Uterus (tissue), 4 donors: ENCODE data around the gene FOLR3. TPM values are rescaled to one million over a fixed set of nuclear protein-coding genes. Genes with fewer than 3 reads are reported as not detected.

Experiments used
- DNase-seq, 2 donors: peaks; one replicate each; pipeline ENCODE4 v3.0.0-alpha.2; 2019 to 2020
- H3K27ac ChIP-seq, 2 donors: fragments of 200-600 bp; sonication (generic); 1 replicate in 1 of 2; 2 replicates in 1 of 2; pipeline ENCODE4 v1.5.1; 2016 to 2018
- H3K27me3 ChIP-seq, 2 donors: fragments of 200-600 bp; sonication (generic); one replicate each; pipeline ENCODE4 v1.5.1; 2018 to 2019; ENCODE audit warnings: control low read depth in 1 of 2
- H3K36me3 ChIP-seq, 2 donors: fragments of 200-600 bp; sonication (generic); one replicate each; pipeline ENCODE4 v1.5.1; 2019; ENCODE audit warnings: control low read depth in 1 of 2
- H3K4me1 ChIP-seq, 2 donors: fragments of 200-600 bp; sonication (generic); one replicate each; pipeline ENCODE4 v1.5.1; 2018 to 2019; ENCODE audit warnings: control low read depth in 1 of 2
- H3K4me3 ChIP-seq, 2 donors: fragments of 200-600 bp; sonication (generic); 1 replicate in 1 of 2; 2 replicates in 1 of 2; pipeline ENCODE4 v1.5.1; 2018 to 2019; ENCODE audit warnings: mild to moderate bottlenecking in 1 of 2
- H3K9me3 ChIP-seq, 2 donors: fragments of 200-600 bp; sonication (generic); one replicate each; pipeline ENCODE4 v1.5.1; 2019; ENCODE audit warnings: control low read depth in 1 of 2
- CTCF ChIP-seq, 4 experiments: fragments of 200-600 bp in 2 of 4; fragments of 450-650 bp in 2 of 4; sonication (generic) in 2 of 4; IDR thresholded peaks; one replicate each; pipeline ENCODE4 v1.5.1; 2016 to 2019; ENCODE audit warnings: antibody characterized with exemption in 4 of 4, mild to moderate bottlenecking in 2 of 4, moderate library complexity in 1 of 4
- POLR2A ChIP-seq, 2 donors: fragments of 450-650 bp; IDR thresholded peaks; one replicate each; pipeline ENCODE4 v1.6.1; 2016; ENCODE audit warnings: antibody characterized with exemption in 2 of 2, mild to moderate bottlenecking in 1 of 2, moderate library complexity in 1 of 2
- intact Hi-C: fragments of 100-400 bp; cut with DNase I; formaldehyde crosslinking; loops from one replicate; pipeline ENCODE4 v1.15.1; 2023; ENCODE audit warnings: low total_unique reads
- total RNA-seq, 4 donors: library from RNA; depleted of rRNA in 3 of 4; stranded (reverse); fragments of >200 nt in 3 of 4; gene quantifications; one replicate each; pipeline versions ENCODE4 v1.1.0 to v1.2.4, GENCODE V29; 2014 to 2023
- donor health status: DM: yes; HTN: yes; CAD: no.

The FOLR3 gene
- total RNA-seq, 4 donors from 2014 or later = not detected

- Histone ChIP-seq H3K27ac (no peak overlapping the region), H3K9me3 (no peaks in the 10 kb centered on the region), H3K27me3 (no peaks in the 10 kb centered on the region), H3K36me3 (no peaks in the 10 kb centered on the region), H3K4me3 (no peak overlapping the region), H3K4me1 (peaks cover 0 to 11% of the 10 kb centered on the region in 2 donors)
- intact Hi-C loops = no loop called here
- no peak for TF ChIP-seq POLR2A (IDR thresholded peaks at IDR 0.05)
- no peak for DNase-seq
Observed at GRCh38 chr11:72100462-72100861, 35.1 kb upstream of the FOLR3 start.

DNA sequence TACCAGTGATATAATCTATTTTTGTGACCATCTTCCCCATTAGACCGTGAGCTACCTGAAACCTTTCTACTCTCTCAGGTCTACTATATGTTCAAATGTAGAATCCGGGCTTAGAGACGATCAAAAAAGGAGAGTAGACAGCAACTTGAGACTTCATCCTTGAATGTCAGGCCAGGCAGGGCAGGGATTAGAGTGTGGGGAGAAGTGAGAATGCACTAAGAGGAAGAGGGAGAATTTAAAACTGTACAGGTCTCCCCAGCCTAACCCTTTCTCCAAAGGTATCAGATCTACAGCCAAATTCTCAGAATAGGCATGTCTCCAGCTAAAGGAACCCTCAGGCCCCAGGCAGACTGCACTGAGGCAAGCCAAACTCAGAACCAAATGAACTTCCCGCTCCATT, 33.4 kb upstream of the FOLR3 start:
- peak overlapping the region; percentile 90 to 97 for H3K27ac ChIP-seq
- peaks cover 0 to 11% of the 10 kb centered on the region in 2 donors for H3K4me1 ChIP-seq
- DNase-seq = no peak
- peak overlapping the region; percentile 71 to 77 for H3K4me3 ChIP-seq
- no peaks in the 10 kb centered on the region for H3K27me3 ChIP-seq
- intact Hi-C loops = no loop called here
- no peaks in the 10 kb centered on the region for H3K36me3 ChIP-seq
- H3K9me3 ChIP-seq = no peaks in the 10 kb centered on the region
- no peak for TF ChIP-seq POLR2A (IDR thresholded peaks at IDR 0.05)
- no peak for TF ChIP-seq CTCF (IDR thresholded peaks at IDR 0.05)

GRCh38 chr11:72102631-72102945, 32.9 kb upstream of the FOLR3 start:
- Histone ChIP-seq H3K36me3 (no peaks in the 10 kb centered on the region), H3K4me3 (peak overlapping the region; percentile 71 to 77), H3K27me3 (no peaks in the 10 kb centered on the region), H3K4me1 (peaks cover 0 to 11% of the 10 kb centered on the region in 2 donors), H3K27ac (peak overlapping the region; percentile 90 to 97), H3K9me3 (no peaks in the 10 kb centered on the region)
- no peak for DNase-seq
- intact Hi-C loops = no loop called here
- TF ChIP-seq CTCF (IDR thresholded peaks at IDR 0.05) = no peak
- TF ChIP-seq POLR2A (IDR thresholded peaks at IDR 0.05) = no peak

GRCh38 chr11:72102946-72103753, 32.4 kb upstream of the FOLR3 start, which contains the start of gene LAMTOR1:
Gene LAMTOR1 (minus strand): TSS chr11:72103297. CDS start chr11:72103224, 73 bp downstream.
- TF ChIP-seq CTCF (IDR thresholded peaks at IDR 0.05) = peak in 3 of 4 experiments; percentile 44 to 71 (median 44)
- TF ChIP-seq POLR2A (IDR thresholded peaks at IDR 0.05) = peak; percentile 46 to 76
- intact Hi-C loops = no loop called here
- peak; percentile 99 to 100 for DNase-seq

DNA sequence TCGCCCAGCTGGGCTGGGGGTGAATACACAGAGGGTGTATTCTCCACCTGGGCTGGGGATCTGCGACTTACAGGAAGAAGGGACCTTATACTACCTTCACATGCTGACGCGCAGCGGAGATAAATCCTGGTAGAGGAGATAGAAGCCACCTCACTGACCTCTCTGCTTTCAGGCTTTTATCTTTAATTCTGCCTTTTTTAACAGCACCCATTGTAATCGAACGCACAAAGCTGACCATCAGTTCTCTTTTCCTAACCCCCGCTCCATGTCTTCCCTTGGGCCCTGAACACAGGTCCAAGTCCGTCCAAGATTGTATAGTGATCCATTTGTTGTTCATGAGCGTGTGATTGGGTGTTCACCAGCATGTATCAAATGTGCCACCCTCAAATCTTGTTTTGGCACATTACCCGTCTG, 31.8 kb upstream of the FOLR3 start:
- Histone ChIP-seq H3K4me1 (peaks cover 0 to 11% of the 10 kb centered on the region in 2 donors), H3K9me3 (no peaks in the 10 kb centered on the region), H3K27ac (peak overlapping the region; percentile 90 to 97), H3K36me3 (no peaks in the 10 kb centered on the region), H3K27me3 (no peaks in the 10 kb centered on the region), H3K4me3 (peak overlapping the region; percentile 44 to 77)
- intact Hi-C loops = no loop called here
- TF ChIP-seq POLR2A (IDR thresholded peaks at IDR 0.05) = no peak
- TF ChIP-seq CTCF (IDR thresholded peaks at IDR 0.05) = peak in 1 of 4 experiments; percentile 2
- DNase-seq = no peak

More at GRCh38 chr11:72102946-72103753, 32.4 kb upstream of the FOLR3 start, which contains the start of gene LAMTOR1:
- H3K36me3 ChIP-seq = no peaks in the 10 kb centered on the region
- H3K4me3 ChIP-seq = peak within 1 kb of the TSS; percentile 71 to 77
- H3K4me1 ChIP-seq = peaks cover 0 to 11% of the 10 kb centered on the region in 2 donors
- H3K27me3 ChIP-seq = no peaks in the 10 kb centered on the region
- no peaks in the 10 kb centered on the region for H3K9me3 ChIP-seq
- peak within 1 kb of the TSS; percentile 90 to 97 for H3K27ac ChIP-seq
